Measurements from ENCODE around the gene B4GAT1. TPM values are rescaled to one million over a fixed set of nuclear protein-coding genes. Genes with fewer than 3 reads are reported as not detected.

B4GAT1 gene
- 1.9 TPM for total RNA-seq (2013)
- polyA plus RNA-seq (1 to 10 TPM in 2 of 3 donors, under 1 TPM in 1; 0.75 to 1.7 (median 1.7) TPM), polyA minus RNA-seq (0.96 and 1.8 TPM in 2 replicates), total RNA-seq (0.25 to 2.5 (median 0.46) reads per million in 11 experiments)

DNA sequence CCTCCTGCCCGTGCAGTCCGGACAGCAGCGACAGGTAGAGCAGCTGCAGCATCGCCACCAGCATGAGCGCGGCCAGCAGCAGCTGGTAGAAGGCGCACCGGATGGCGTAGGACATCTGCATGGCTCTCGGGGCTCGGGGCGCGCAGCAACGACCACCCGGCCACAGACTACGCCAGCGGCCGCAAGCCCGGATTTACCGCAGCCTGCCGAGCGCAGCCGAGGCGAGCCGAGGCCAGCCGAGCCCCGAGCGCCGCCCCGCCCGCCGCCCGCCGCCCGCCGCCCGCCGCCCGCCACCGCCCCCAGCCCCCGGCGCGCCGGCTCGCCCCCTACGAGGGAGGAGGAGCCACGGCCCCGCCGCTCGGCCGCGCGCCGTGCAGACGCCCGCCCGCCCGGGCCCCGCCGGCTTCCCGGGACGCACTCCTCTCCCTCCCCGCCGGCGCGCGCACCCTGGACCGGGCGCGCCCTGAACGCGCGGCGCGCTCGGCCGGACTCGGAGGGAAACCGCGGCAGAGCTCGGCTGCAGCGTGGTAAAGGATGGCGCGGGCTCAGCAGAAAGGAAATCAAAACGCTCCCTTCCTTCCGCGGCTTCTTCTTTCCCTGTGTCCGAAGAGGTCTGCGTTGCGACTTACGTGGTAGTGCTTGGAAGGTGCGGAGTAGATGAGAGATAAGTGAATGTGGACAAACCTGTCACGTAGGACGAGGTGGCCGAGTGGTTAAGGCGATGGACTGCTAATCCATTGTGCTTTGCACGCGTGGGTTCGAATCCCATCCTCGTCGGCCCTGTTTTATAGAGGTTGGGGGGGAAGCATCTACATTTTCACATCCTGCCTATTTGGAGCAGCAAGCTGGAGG is at the start of gene B4GAT1:
Gene B4GAT1, minus strand, starts transcription at position 205 of the 852 bp plus-strand sequence. Its CDS starts 84 bp downstream, at position 121.
- Histone ChIP-seq H2AFZ (ENCODE audit: insufficient read depth, low read depth, low read length, poor library complexity, severe bottlenecking) (peak within 1 kb of the TSS; percentile 98), H3K27ac (ENCODE audit: low read depth in 1 of 2, low read length in 2 of 2) (no peak within 1 kb of the TSS), H3K9me3 (replicated peaks in 1 of 2; ENCODE audit: control insufficient read depth in 1 of 2, insufficient read depth in 1 of 2, low read length in 2 of 2) (no peaks in the 10 kb centered on the region), H3K79me2 (ENCODE audit: insufficient read depth, low read length) (peaks cover 22% of the 10 kb centered on the region), H3K4me3 (replicated peaks in 1 of 3; ENCODE audit: low read depth in 2 of 3, low read length in 3 of 3) (peak within 1 kb of the TSS; percentile 64 to 84 (median 75)), H4K20me1 (ENCODE audit: insufficient read depth, low read length) (peaks cover 19% of the 10 kb centered on the region), H3K4me2 (replicated peaks; ENCODE audit: extremely low read depth, low read length, poor library complexity, severe bottlenecking) (peak within 1 kb of the TSS; percentile 99), H3K9ac (ENCODE audit: insufficient read depth, low read length, poor library complexity, severe bottlenecking) (peak within 1 kb of the TSS; percentile 60), H3K4me1 (ENCODE audit: control insufficient read depth in 1 of 2, insufficient read depth in 2 of 2, low read length in 2 of 2) (peaks cover 34 to 41% of the 10 kb centered on the region in 2 donors), H3K27me3 (ENCODE audit: control insufficient read depth in 2 of 2, insufficient read depth in 2 of 2, low read length in 2 of 2) (peaks cover 0 to 9% of the 10 kb centered on the region in 2 donors), H3K36me3 (replicated peaks in 1 of 2; ENCODE audit: control insufficient read depth in 1 of 2, insufficient read depth in 2 of 2, low read length in 2 of 2) (peaks cover 0 to 12% of the 10 kb centered on the region in 2 donors)
- H3K27me3 Mint-ChIP-seq (ENCODE audit: low read depth in 3 of 3): peaks cover 5 to 22% (median 11%) of the 10 kb centered on the region in 3 donors
- TF ChIP-seq, protein P1, sequence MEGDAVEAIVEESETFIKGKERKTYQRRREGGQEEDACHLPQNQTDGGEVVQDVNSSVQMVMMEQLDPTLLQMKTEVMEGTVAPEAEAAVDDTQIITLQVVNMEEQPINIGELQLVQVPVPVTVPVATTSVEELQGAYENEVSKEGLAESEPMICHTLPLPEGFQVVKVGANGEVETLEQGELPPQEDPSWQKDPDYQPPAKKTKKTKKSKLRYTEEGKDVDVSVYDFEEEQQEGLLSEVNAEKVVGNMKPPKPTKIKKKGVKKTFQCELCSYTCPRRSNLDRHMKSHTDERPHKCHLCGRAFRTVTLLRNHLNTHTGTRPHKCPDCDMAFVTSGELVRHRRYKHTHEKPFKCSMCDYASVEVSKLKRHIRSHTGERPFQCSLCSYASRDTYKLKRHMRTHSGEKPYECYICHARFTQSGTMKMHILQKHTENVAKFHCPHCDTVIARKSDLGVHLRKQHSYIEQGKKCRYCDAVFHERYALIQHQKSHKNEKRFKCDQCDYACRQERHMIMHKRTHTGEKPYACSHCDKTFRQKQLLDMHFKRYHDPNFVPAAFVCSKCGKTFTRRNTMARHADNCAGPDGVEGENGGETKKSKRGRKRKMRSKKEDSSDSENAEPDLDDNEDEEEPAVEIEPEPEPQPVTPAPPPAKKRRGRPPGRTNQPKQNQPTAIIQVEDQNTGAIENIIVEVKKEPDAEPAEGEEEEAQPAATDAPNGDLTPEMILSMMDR (IDR thresholded peaks at IDR 0.05): no peak
- H3K4me3 Mint-ChIP-seq: peak within 1 kb of the TSS; percentile 84 to 93
- peaks cover 7 to 9% of the 10 kb centered on the region in 2 donors for H3K36me3 Mint-ChIP-seq
- peaks cover 31% of the 10 kb centered on the region for H3K4me1 Mint-ChIP-seq
- peak within 1 kb of the TSS in 3 of 7 donors; percentile 20 to 75 (median 62) for H3K27ac Mint-ChIP-seq
- no peaks in the 10 kb centered on the region for H3K9me3 Mint-ChIP-seq
- DNase-seq: peak; percentile 62 to 64 (median 64)
- WGBS (ENCODE audit: insufficient coverage): under 1% methylated on average over 59 of the region's 101 CpGs
- intact Hi-C loops (cut with micrococcal nuclease): no loop called here

DNA sequence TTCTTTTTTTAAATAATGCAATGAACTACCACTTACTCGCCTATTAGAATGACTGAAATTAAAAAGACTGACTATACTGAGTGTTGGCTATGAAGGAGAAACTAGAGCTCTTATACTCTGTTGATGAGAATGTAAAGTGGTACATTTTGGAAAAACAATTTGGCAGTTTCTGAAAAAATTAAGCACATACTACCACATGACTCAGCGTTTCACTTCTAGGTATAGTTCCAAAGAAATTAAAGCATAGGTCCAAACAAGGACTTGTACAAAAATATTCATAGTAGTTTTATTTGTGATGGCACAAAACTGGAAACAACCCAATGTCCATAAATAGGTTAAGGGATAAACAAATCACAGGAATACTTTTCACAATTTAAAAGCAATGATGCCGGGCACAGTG is 46.5 kb upstream of the B4GAT1 start:
- no peak overlapping the region for H2AFZ ChIP-seq (ENCODE audit: insufficient read depth, low read depth, low read length, poor library complexity, severe bottlenecking)
- no peaks in the 10 kb centered on the region for H3K9me3 ChIP-seq (replicated peaks in 1 of 2; ENCODE audit: control insufficient read depth in 1 of 2, insufficient read depth in 1 of 2, low read length in 2 of 2)
- intact Hi-C loops (cut with micrococcal nuclease): no loop called here
- WGBS (ENCODE audit: insufficient coverage): no CpG with 5 or more reads among the region's 3 CpGs
- Mint-ChIP-seq H3K4me1 (no peaks in the 10 kb centered on the region), H3K27ac (no peak overlapping the region), H3K9me3 (peaks cover 0 to 3% (median 0%) of the 10 kb centered on the region in 7 donors), H3K27me3 (ENCODE audit: low read depth in 3 of 3) (peaks cover 13 to 18% (median 13%) of the 10 kb centered on the region in 3 donors), H3K36me3 (no peaks in the 10 kb centered on the region), H3K4me3 (no peak overlapping the region)
- TF ChIP-seq, protein P1 (IDR thresholded peaks at IDR 0.05): no peak
- H3K9ac ChIP-seq (ENCODE audit: insufficient read depth, low read length, poor library complexity, severe bottlenecking): no peak overlapping the region
- no peak for DNase-seq
- H3K36me3 ChIP-seq (replicated peaks in 1 of 2; ENCODE audit: control insufficient read depth in 1 of 2, insufficient read depth in 2 of 2, low read length in 2 of 2): no peaks in the 10 kb centered on the region
- H3K4me1 ChIP-seq (ENCODE audit: control insufficient read depth in 1 of 2, insufficient read depth in 2 of 2, low read length in 2 of 2): no peaks in the 10 kb centered on the region
- no peaks in the 10 kb centered on the region for H4K20me1 ChIP-seq (ENCODE audit: insufficient read depth, low read length)
- no peaks in the 10 kb centered on the region for H3K27me3 ChIP-seq (ENCODE audit: control insufficient read depth in 2 of 2, insufficient read depth in 2 of 2, low read length in 2 of 2)
- H3K27ac ChIP-seq (ENCODE audit: low read depth in 1 of 2, low read length in 2 of 2): no peak overlapping the region
- no peaks in the 10 kb centered on the region for H3K79me2 ChIP-seq (ENCODE audit: insufficient read depth, low read length)
- no peak overlapping the region for H3K4me2 ChIP-seq (replicated peaks; ENCODE audit: extremely low read depth, low read length, poor library complexity, severe bottlenecking)
- no peak overlapping the region for H3K4me3 ChIP-seq (replicated peaks in 1 of 3; ENCODE audit: low read depth in 2 of 3, low read length in 3 of 3)

All from CD14-positive monocyte (primary cell).